ENCODE measurements around the gene GINS2.

Gene GINS2

GRCh38 chr16:85658504-85659326, 30.0 kb downstream of the GINS2 start:
- no peak for ATAC-seq
- no peak for TF ChIP-seq TCF4 (CRISPR knock-in tag; IDR thresholded peaks at IDR 0.05; ENCODE audit: borderline replicate concordance)
- TF ChIP-seq BACH2 (CRISPR knock-in tag; IDR thresholded peaks at IDR 0.05; ENCODE audit: borderline replicate concordance): no peak
- no peak for TF ChIP-seq OSR1 (CRISPR knock-in tag; IDR thresholded peaks at IDR 0.05)
- no peak for TF ChIP-seq TSHZ2 (CRISPR knock-in tag; IDR thresholded peaks at IDR 0.05)
- no peak for TF ChIP-seq ZFP30 (CRISPR knock-in tag; IDR thresholded peaks at IDR 0.05)
- TF ChIP-seq TOX (CRISPR knock-in tag; IDR thresholded peaks at IDR 0.05; ENCODE audit: borderline replicate concordance): no peak
- TF ChIP-seq ZNF70 (CRISPR knock-in tag; IDR thresholded peaks at IDR 0.05): no peak

- ATAC-seq: no peak
- no peak for TF ChIP-seq ARNTL (CRISPR knock-in tag; IDR thresholded peaks at IDR 0.05; ENCODE audit: borderline replicate concordance, low read depth)
- TF ChIP-seq CREB5 (CRISPR knock-in tag; IDR thresholded peaks at IDR 0.05; ENCODE audit: low read depth): no peak
- no peak for TF ChIP-seq ZFP3 (CRISPR knock-in tag; IDR thresholded peaks at IDR 0.05)
- no peak for TF ChIP-seq ISL1 (CRISPR knock-in tag; IDR thresholded peaks at IDR 0.05)
- TF ChIP-seq OSR1 (CRISPR knock-in tag; IDR thresholded peaks at IDR 0.05): no peak
- no peak for TF ChIP-seq ESRRG (CRISPR knock-in tag; IDR thresholded peaks at IDR 0.05)
- no peak for TF ChIP-seq TSHZ2 (CRISPR knock-in tag; IDR thresholded peaks at IDR 0.05)
- no peak for TF ChIP-seq SNAI2 (CRISPR knock-in tag; IDR thresholded peaks at IDR 0.05)
- TF ChIP-seq GLIS3 (CRISPR knock-in tag; IDR thresholded peaks at IDR 0.05): no peak
Measured at GRCh38 chr16:85657996-85658395, 30.8 kb downstream of the GINS2 start.

- TF ChIP-seq ZNF565 (CRISPR knock-in tag; conservative IDR thresholded peaks at IDR 0.05; ENCODE audit: low read depth) (no peak), POU6F1 (CRISPR knock-in tag; IDR thresholded peaks at IDR 0.05; ENCODE audit: borderline replicate concordance, low read depth) (no peak), ZFP30 (CRISPR knock-in tag; IDR thresholded peaks at IDR 0.05) (no peak), SNAI2 (CRISPR knock-in tag; IDR thresholded peaks at IDR 0.05) (no peak), RARB (CRISPR knock-in tag; IDR thresholded peaks at IDR 0.05) (no peak), ZNF70 (CRISPR knock-in tag; IDR thresholded peaks at IDR 0.05) (no peak), TSHZ2 (CRISPR knock-in tag; IDR thresholded peaks at IDR 0.05) (no peak)
- ATAC-seq: no peak
Measured at GRCh38 chr16:85657267-85657650, 31.5 kb downstream of the GINS2 start.
